Heart right ventricle (tissue), 16 donors: ENCODE data around the gene CXCR5. TPM values are rescaled to one million over a fixed set of nuclear protein-coding genes. Genes with fewer than 3 reads are reported as not detected.
A peak's percentile ranks its signal among the peaks of the same experiment; 100 is the strongest.

Source experiments
- ATAC-seq, 8 donors: fragments of 200-7000 bp; cut with Tn5 transposase; one replicate each; pipeline ENCODE4 v1.9.1; 2020; ENCODE audit warnings: mild to moderate bottlenecking in 8 of 8, moderate library complexity in 8 of 8, moderate number of reproducible peaks in 1 of 8
- DNase-seq, 2 donors: peaks; one replicate each; pipeline ENCODE4 v3.0.0-alpha.2; 2020
- H3K27ac ChIP-seq, 10 donors: fragments of 200-600 bp; sonication (generic) in 2 of 10; one replicate each; pipeline versions ENCODE4 v1.5.0 to v1.8.0; 2020 to 2022; ENCODE audit warnings: mild to moderate bottlenecking in 3 of 10
- H3K27me3 ChIP-seq, 7 donors: fragments of 200-600 bp; one replicate each; pipeline ENCODE4 v1.8.0; 2021 to 2022; ENCODE audit warnings: mild to moderate bottlenecking in 2 of 7
- H3K36me3 ChIP-seq, 9 donors: fragments of 200-600 bp; sonication (generic) in 1 of 9; one replicate each; pipeline versions ENCODE4 v1.5.0 to v1.8.0; 2020 to 2022; ENCODE audit warnings: mild to moderate bottlenecking in 2 of 9
- H3K4me1 ChIP-seq, 9 donors: fragments of 200-600 bp; sonication (generic) in 1 of 9; one replicate each; pipeline versions ENCODE4 v1.5.0 to v1.8.0; 2020 to 2022; ENCODE audit warnings: mild to moderate bottlenecking in 4 of 9
- H3K4me3 ChIP-seq, 10 donors: fragments of 200-600 bp; sonication (generic) in 2 of 10; one replicate each; pipeline versions ENCODE4 v1.5.0 to v1.8.0; 2020 to 2022; ENCODE audit warnings: mild to moderate bottlenecking in 7 of 10, moderate library complexity in 2 of 10
- H3K9me3 ChIP-seq, 11 donors: fragments of 200-600 bp in 10 of 11; sonication (generic) in 2 of 11; one replicate each; pipeline versions ENCODE4 v1.5.0 to v1.8.0; 2013 to 2022; ENCODE audit warnings: mild to moderate bottlenecking in 2 of 11, control low read depth in 1 of 11, moderate library complexity in 1 of 11
- WGBS, 2 donors: extraction: QIAGEN DNeasy Blood & Tissue Kit; methylation state at CpG; one replicate each; pipeline ENCODE4 v1.1.7; 2013; ENCODE audit warnings: inconsistent platforms in 1 of 2; 5-methylcytosine and 5-hydroxymethylcytosine counted together
- intact Hi-C, 10 donors: fragments of 100-400 bp; cut with DNase I; formaldehyde crosslinking; loops; one replicate each; pipeline versions ENCODE4 v1.11.1 to v1.14.2; 2022
- polyA plus RNA-seq, 2 donors: library from polyadenylated mRNA; stranded (reverse); fragments of 200-250 nt; gene quantifications; one replicate each; pipeline ENCODE4 v1.2.3, GENCODE V29; 2013
- total RNA-seq, 10 donors: library from RNA; stranded (reverse); fragmentation: NEBNext Ultra II Directional in 3 of 10; extraction: Animal tissue kit (Norgen Biotek cat#: 25700) in 3 of 10; gene quantifications; one replicate each; pipeline versions ENCODE4 v1.2.1 to v1.2.4, GENCODE V29; 2021 to 2023
- TF ChIP-seq, protein P1 (sequence below), 9 donors: fragments of 200-600 bp; sonication (generic) in 2 of 9; IDR thresholded peaks; one replicate each; pipeline versions ENCODE4 v1.5.0 to v1.8.0; 2021 to 2022; ENCODE audit warnings: antibody characterized with exemption in 9 of 9, mild to moderate bottlenecking in 5 of 9, moderate library complexity in 1 of 9
- donor health status: Arrhythmogenic right ventricular cardiomyopathy.
- donor health status: ischemic (EF 13 %, LVEDD 7.1; RV severe dilation, severe dysfunction).
- donor health status: healthy with polysubstance abuse.
- donor health status: DM: no; HTN: yes; CAD: no.
- donor health status: DM: no; HTN: no; CAD: no.
- donor health status: ischemic (EF 25% LVEDD 6.9; RV normal size, moderate dysfunction).
- donor health status: ischemic (EF 25% LVEDD 5.7; RV mildly dilated, moderate dysfunction).
- donor health status: healthy.
- donor health status: DM: yes; HTN: yes; CAD: no.
- donor health status: Ischemic cardiomyopathy.
- donor health status: ischemic (EF 35%, LVEDD 5.7; RV mildly dilated, moderate dysfunction).
- donor health status: nonischemic (EF 11% LVEDD 7.7; RV severe dilation, severe dysfunction).
- donor health status: DM: yes; HTN: yes; CAD: no.
- donor health status: PGD.
- donor health status: ischemic (EF 29% LVEDD 5.4; RV normal size, mild dysfunction).
- donor health status: nonischemic (EF 23%, LVEDD 6.1; RV moderate dilation, normal function).

CXCR5 gene
- total and polyA plus RNA-seq, 12 donors, result 0.16 to 0.58 (median 0.22) TPM; not detected in 9

GRCh38 chr11:118900535-118901384 is 17.1 kb downstream of the CXCR5 start:
- Histone ChIP-seq H3K27me3 (no peaks in the 10 kb centered on the region), H3K36me3 (peaks cover 5 to 95% (median 62%) of the 10 kb centered on the region in 9 donors), H3K4me3 (no peak overlapping the region), H3K4me1 (peaks cover 0 to 30% (median 0%) of the 10 kb centered on the region in 9 donors), H3K27ac (no peak overlapping the region), H3K9me3 (no peaks in the 10 kb centered on the region)
- TF ChIP-seq, protein P1, sequence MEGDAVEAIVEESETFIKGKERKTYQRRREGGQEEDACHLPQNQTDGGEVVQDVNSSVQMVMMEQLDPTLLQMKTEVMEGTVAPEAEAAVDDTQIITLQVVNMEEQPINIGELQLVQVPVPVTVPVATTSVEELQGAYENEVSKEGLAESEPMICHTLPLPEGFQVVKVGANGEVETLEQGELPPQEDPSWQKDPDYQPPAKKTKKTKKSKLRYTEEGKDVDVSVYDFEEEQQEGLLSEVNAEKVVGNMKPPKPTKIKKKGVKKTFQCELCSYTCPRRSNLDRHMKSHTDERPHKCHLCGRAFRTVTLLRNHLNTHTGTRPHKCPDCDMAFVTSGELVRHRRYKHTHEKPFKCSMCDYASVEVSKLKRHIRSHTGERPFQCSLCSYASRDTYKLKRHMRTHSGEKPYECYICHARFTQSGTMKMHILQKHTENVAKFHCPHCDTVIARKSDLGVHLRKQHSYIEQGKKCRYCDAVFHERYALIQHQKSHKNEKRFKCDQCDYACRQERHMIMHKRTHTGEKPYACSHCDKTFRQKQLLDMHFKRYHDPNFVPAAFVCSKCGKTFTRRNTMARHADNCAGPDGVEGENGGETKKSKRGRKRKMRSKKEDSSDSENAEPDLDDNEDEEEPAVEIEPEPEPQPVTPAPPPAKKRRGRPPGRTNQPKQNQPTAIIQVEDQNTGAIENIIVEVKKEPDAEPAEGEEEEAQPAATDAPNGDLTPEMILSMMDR (IDR thresholded peaks at IDR 0.05), result no peak
- no peak for DNase-seq
- no peak for ATAC-seq
- intact Hi-C loops, result loop anchor here in 2 of 10 donors (5.0 to 10.0 kb wide), 2 partner anchors 37 to 54 kb away; partner anchors contain the start of gene UPK2 (in 1 of the 2)
- WGBS, 2 donors, result 93 to 94% methylated on average over 29 of the region's 29 CpGs

DNA sequence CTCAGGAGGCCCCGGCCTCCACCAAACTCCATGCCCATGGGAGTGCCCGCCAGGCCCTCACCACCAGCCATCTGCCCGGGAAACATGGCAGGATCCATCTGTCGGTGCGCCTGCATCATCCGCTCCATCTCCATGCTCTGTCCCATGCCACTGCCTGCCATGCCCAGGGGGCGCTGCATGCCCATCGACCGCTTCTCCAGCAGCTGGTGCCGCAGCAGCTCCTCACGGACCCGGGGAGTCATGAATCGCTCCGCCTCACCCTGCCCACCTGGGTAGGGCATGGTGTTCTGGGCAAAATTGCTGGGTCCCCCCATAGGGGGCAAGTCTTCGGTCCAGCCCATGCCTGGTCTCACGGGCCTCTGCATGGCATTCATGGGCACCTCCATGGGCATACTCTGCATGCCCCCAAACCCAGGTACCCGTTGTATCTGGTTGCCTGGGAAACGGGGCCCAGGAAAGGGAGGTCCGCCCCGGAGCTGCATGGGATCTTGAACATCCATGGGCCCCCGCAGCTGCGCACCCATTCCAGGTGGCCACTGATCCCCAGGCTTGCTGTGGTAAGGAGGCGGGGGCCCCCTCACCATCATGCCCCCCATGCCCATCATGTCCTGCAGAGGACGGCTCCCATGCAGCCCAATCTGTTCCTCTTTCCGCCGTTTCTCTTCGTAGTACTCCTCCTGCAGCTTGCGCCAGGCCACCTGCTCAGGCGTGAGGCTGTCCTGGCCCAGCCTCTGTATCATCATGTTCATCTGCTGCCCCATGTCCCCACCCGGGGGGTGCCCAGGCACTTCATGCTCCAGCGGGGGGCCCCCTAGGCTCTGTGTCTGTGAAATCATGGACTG is 18.0 kb downstream of the CXCR5 start:
- H3K9me3 ChIP-seq, result no peaks in the 10 kb centered on the region
- DNase-seq (no peak), ATAC-seq (peak in 1 of 8 donors; percentile 3)
- H3K4me1 ChIP-seq, result peaks cover 0 to 27% (median under 1%) of the 10 kb centered on the region in 9 donors
- no peak overlapping the region for H3K27ac ChIP-seq
- TF ChIP-seq, protein P1 (IDR thresholded peaks at IDR 0.05), result peak in 2 of 9 donors; percentile 6 to 17
- no peak overlapping the region for H3K4me3 ChIP-seq
- intact Hi-C loops, result loop anchor here in 2 of 10 donors (5.0 to 10.0 kb wide), 2 partner anchors 36 to 53 kb away; partner anchors contain the start of gene UPK2 (in 1 of the 2)
- peaks cover 5 to 95% (median 62%) of the 10 kb centered on the region in 9 donors for H3K36me3 ChIP-seq
- H3K27me3 ChIP-seq, result no peaks in the 10 kb centered on the region
- 86% methylated on average over 31 of the region's 31 CpGs for WGBS, 2 donors

GRCh38 chr11:118902336-118903203 is 18.9 kb downstream of the CXCR5 start:
- H3K27ac ChIP-seq, result no peak overlapping the region
- no peak overlapping the region for H3K4me3 ChIP-seq
- DNase-seq (no peak), ATAC-seq (no peak)
- intact Hi-C loops, result loop anchor here in 2 of 10 donors (5.0 to 10.0 kb wide), 2 partner anchors 35 to 52 kb away; partner anchors contain the start of gene UPK2 (in 1 of the 2)
- no peaks in the 10 kb centered on the region for H3K9me3 ChIP-seq
- TF ChIP-seq, protein P1 (IDR thresholded peaks at IDR 0.05), result no peak
- no peaks in the 10 kb centered on the region for H3K27me3 ChIP-seq
- peaks cover 0 to 27% (median 9%) of the 10 kb centered on the region in 9 donors for H3K4me1 ChIP-seq
- WGBS, 2 donors, result 89% methylated on average over 30 to 37 of the region's 37 CpGs
- H3K36me3 ChIP-seq, result peaks cover 5 to 95% (median 55%) of the 10 kb centered on the region in 9 donors
